ENCODE measurements around the gene KDM2A.

KDM2A gene

DNA sequence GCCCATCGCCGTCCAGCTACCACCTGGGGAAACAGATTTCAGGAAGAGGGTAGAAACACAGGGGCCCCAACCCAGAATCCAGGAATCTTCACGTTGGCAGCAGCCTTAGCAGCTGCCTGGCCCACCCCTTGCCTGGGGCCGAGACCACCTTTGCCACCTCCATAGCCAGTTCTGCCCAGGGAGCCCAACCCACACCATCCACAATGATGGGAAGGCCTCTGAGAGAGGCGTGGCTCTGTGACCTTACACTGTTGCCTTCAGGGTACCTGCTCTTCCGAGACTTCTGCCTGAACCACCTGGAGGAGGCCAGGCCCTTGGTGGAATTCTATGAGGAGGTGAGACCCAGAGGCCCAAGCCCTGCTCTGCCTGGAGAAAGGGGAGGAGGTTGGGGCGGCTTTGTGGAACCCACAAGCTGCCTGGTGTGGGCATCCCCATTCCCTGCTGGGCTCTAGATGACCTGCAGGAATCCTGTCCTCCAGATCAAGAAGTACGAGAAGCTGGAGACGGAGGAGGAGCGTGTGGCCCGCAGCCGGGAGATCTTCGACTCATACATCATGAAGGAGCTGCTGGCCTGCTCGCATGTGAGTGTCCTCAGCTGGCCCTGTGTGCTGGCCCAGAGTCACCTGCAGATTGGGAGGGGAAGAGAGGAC, 160.0 kb downstream of the KDM2A start:
- DNase-seq (ENCODE audit: low read depth) = no peak
- TF ChIP-seq, protein P1, sequence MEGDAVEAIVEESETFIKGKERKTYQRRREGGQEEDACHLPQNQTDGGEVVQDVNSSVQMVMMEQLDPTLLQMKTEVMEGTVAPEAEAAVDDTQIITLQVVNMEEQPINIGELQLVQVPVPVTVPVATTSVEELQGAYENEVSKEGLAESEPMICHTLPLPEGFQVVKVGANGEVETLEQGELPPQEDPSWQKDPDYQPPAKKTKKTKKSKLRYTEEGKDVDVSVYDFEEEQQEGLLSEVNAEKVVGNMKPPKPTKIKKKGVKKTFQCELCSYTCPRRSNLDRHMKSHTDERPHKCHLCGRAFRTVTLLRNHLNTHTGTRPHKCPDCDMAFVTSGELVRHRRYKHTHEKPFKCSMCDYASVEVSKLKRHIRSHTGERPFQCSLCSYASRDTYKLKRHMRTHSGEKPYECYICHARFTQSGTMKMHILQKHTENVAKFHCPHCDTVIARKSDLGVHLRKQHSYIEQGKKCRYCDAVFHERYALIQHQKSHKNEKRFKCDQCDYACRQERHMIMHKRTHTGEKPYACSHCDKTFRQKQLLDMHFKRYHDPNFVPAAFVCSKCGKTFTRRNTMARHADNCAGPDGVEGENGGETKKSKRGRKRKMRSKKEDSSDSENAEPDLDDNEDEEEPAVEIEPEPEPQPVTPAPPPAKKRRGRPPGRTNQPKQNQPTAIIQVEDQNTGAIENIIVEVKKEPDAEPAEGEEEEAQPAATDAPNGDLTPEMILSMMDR (IDR thresholded peaks at IDR 0.05; ENCODE audit: insufficient read depth, low read depth, low read length, missing control alignments) = no peak
- no peak overlapping the region for H3K4me3 ChIP-seq (ENCODE audit: low read length)

DNA sequence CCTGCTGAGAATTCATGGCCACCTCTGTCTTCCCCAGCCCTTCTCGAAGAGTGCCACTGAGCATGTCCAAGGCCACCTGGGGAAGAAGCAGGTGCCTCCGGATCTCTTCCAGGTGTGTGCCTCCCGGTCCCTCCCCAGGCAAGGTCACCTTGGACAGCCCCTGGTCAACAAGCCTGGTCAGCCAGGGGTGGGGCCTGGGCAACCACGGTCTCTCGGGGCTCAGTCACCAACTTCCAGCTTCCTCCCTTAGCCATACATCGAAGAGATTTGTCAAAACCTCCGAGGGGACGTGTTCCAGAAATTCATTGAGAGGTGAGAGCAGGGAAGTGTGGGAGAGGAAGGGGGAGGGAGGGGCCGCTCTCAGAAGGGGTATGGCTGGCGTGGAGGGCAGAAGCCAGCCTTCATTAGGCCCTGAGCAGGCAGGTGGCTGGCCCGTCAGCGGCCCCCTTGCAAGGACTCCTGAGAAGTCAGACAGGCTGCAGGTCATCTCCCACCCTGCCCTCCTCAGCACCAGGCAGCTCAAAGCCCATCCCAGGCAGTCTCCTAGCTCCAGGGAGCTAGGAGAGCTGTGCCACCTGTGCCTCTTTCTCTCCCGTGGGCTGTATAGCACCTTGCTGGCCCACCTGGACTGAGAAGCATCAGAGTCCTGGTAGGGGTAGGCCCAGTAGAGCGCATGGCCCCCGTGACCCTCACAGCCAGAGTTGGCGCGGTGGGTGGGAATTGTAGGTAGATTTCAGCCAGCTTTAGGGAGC, 160.7 kb downstream of the KDM2A start:
- no peak for DNase-seq (ENCODE audit: low read depth)
- no peak overlapping the region for H3K4me3 ChIP-seq (ENCODE audit: low read length)
- TF ChIP-seq, protein P1 (IDR thresholded peaks at IDR 0.05; ENCODE audit: insufficient read depth, low read depth, low read length, missing control alignments) = no peak

DNA sequence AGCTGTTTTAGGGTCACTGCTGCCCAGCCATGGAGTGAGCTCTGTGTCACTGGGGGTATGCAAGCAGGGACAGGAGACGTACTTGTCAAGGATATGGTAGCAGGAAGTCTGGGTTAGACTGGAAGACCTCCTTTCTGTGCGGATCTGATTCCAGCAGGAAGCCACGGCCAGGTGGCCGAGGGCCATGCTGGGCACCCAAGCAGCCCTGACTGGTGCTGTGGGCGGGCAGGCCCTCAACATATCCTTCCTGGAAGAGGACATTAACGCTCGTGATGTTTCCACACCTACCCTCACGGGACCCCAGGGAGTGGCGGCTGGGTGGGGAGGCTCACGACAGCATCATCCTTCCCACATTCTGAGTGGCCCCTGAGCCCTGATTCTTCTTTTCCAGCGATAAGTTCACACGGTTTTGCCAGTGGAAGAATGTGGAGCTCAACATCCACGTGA, 161.3 kb downstream of the KDM2A start:
- H3K4me3 ChIP-seq (ENCODE audit: low read length) = no peak overlapping the region
- TF ChIP-seq, protein P1 (IDR thresholded peaks at IDR 0.05; ENCODE audit: insufficient read depth, low read depth, low read length, missing control alignments) = no peak
- no peak for DNase-seq (ENCODE audit: low read depth)

DNA sequence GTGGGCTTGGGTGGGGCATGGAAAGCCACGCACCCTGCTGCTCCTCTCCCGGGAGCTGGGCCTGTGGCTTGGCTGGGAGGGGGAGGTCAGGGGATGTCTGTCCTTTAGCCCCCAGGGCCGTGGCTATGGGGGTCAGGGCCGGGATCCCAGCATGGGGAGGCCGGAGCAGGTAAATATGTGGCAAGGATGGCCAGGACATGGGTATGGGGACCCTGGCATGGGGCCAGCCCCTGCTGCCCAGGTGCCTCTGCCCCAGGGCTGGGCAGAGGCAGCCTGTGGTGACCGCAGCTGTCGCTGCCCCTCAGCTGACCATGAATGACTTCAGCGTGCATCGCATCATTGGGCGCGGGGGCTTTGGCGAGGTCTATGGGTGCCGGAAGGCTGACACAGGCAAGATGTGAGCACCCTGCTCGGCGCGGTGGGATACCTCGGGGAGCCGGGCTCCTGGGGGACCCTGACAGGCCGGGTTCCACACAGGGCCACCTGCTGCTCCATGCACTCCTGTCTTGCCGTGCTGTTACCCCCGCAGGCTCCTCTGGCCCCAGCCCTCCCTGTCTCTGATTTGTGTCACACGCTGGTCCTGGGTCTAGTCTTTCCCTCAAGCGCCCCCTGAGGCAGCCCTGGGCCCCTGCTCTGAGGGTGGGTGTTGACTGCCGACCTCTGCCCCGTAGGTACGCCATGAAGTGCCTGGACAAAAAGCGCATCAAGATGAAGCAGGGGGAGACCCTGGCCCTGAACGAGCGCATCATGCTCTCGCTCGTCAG, 161.9 kb downstream of the KDM2A start:
- H3K4me3 ChIP-seq (ENCODE audit: low read length) = no peak overlapping the region
- no peak for DNase-seq (ENCODE audit: low read depth)
- TF ChIP-seq, protein P1 (IDR thresholded peaks at IDR 0.05; ENCODE audit: insufficient read depth, low read depth, low read length, missing control alignments) = no peak

DNA sequence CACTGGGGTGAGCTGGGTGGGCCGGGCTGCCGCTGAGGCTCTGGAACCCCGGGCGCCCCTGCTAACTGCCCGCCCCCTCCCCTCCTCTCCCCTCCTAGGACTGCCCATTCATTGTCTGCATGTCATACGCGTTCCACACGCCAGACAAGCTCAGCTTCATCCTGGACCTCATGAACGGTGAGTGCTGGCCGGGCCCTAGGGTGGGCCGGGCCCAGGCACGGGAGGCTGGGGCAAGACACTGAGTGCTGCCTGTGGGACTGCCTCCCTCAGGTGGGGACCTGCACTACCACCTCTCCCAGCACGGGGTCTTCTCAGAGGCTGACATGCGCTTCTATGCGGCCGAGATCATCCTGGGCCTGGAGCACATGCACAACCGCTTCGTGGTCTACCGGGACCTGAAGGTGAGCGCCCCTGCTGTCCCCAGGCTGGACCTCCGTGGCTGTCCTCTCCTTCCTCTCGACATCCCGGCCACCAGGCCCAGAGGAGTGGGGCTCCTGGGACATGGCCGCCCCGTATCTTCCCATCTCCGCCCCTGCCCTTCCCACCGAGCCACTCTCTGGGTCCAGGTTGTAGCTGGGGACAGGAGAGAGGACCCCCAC, 162.6 kb downstream of the KDM2A start:
- no peak overlapping the region for H3K4me3 ChIP-seq (ENCODE audit: low read length)
- TF ChIP-seq, protein P1 (IDR thresholded peaks at IDR 0.05; ENCODE audit: insufficient read depth, low read depth, low read length, missing control alignments) = no peak
- DNase-seq (ENCODE audit: low read depth) = no peak

DNA sequence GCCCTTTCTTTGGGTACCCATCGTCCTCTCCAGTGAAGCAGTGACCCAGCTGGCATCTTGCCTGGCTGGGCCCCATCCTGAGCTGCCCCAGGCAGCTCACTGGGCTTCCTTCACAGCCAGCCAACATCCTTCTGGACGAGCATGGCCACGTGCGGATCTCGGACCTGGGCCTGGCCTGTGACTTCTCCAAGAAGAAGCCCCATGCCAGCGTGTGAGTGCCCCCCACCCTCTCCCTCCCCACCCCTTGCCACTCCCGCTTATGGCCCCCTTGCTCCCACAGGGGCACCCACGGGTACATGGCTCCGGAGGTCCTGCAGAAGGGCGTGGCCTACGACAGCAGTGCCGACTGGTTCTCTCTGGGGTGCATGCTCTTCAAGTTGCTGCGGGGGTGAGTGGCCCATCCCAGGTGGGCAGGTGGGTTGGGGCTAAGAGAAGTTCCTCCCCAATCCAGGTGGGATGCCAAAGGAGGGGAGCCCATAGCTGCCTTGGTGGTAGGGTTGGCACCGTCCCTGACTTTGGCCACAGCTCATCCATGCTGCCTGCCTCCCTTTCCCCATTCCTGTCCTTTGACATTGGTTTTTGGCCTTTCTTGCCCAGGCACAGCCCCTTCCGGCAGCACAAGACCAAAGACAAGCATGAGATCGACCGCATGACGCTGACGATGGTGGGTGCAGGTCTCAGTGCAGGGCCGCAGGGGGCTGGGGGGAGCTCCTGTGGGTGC, 163.3 kb downstream of the KDM2A start:
- no peak for DNase-seq (ENCODE audit: low read depth)
- TF ChIP-seq, protein P1 (IDR thresholded peaks at IDR 0.05; ENCODE audit: insufficient read depth, low read depth, low read length, missing control alignments) = no peak
- H3K4me3 ChIP-seq (ENCODE audit: low read length) = no peak overlapping the region
